HG02588 (cell line): ENCODE data around the gene TFAM.
"Not testable (repeated sequence)": the region's sequence is repeated elsewhere in the genome, so short reads cannot be mapped to it uniquely, and the experiment has no call there.

ENCODE experiments used
- ATAC-seq: cut with Tn5 transposase; IDR thresholded peaks from one replicate; pipeline ENCODE4 v1.9.1; 2021; ENCODE audit warnings: mild to moderate bottlenecking, moderate library complexity; ENCODE audit not compliant: unreplicated experiment

The TFAM gene

GRCh38 chr10:58372607-58373441 is 12.4 kb upstream of the TFAM start:
- peak; percentile 87 for ATAC-seq

GRCh38 chr10:58373442-58373827 is 11.8 kb upstream of the TFAM start:
- peak; percentile 16 for ATAC-seq

- no peak for ATAC-seq
These were observed 2.7 kb upstream of the TFAM start for GRCh38 chr10:58382489-58382995.

GRCh38 chr10:58384095-58384494 is 1.1 kb upstream of the TFAM start:
- ATAC-seq = peak; percentile 45

GRCh38 chr10:58384544-58384998 is 639 bp upstream of the TFAM start:
- peak; percentile 3 for ATAC-seq

GRCh38 chr10:58385784-58386112 is 538 bp downstream of the TFAM start:
- ATAC-seq = peak; percentile 4

GRCh38 chr10:58389024-58389423 is 3.8 kb downstream of the TFAM start:
- ATAC-seq = no peak

GRCh38 chr10:58393317-58393716 is 8.1 kb downstream of the TFAM start:
- ATAC-seq = no peak

GRCh38 chr10:58394471-58394870 is 9.3 kb downstream of the TFAM start:
- ATAC-seq = no peak

GRCh38 chr10:58396057-58396456 is 10.8 kb downstream of the TFAM start:
- ATAC-seq = no peak

GRCh38 chr10:58397830-58398229 is 12.6 kb downstream of the TFAM start:
- no peak for ATAC-seq

- ATAC-seq = no peak
These were observed 14.2 kb downstream of the TFAM start for GRCh38 chr10:58399410-58399809.

GRCh38 chr10:58400609-58401008 is 15.4 kb downstream of the TFAM start:
- ATAC-seq = no peak

GRCh38 chr10:58404001-58404400 is 18.8 kb downstream of the TFAM start:
- no peak for ATAC-seq

- no peak for ATAC-seq
These were observed 24.9 kb downstream of the TFAM start for GRCh38 chr10:58409956-58410610.

- no peak for ATAC-seq
These were observed 27.3 kb downstream of the TFAM start for GRCh38 chr10:58412502-58412961.

- ATAC-seq = no peak
These were observed 29.2 kb downstream of the TFAM start for GRCh38 chr10:58414270-58415041.

- no peak for ATAC-seq
These were observed 30.5 kb downstream of the TFAM start for GRCh38 chr10:58415757-58416156.

- ATAC-seq = not testable (repeated sequence)
These were observed 32.7 kb downstream of the TFAM start for GRCh38 chr10:58417902-58418301.

GRCh38 chr10:58424176-58424575 is 39.0 kb downstream of the TFAM start:
- ATAC-seq = no peak

GRCh38 chr10:58428436-58428835 is 43.2 kb downstream of the TFAM start:
- ATAC-seq = not testable (repeated sequence)
